Measurements from ENCODE around the gene SLC16A13. TPM values are rescaled to one million over a fixed set of nuclear protein-coding genes. Genes with fewer than 3 reads are reported as not detected.

SLC16A13 gene
- total and polyA plus RNA-seq, 2 donors (not counting 1 experiment from before 2014, with no cell fraction given): 1.3 to 1.4 TPM

GRCh38 chr17:7014261-7014994 is 21.4 kb upstream of the SLC16A13 start:
- Histone ChIP-seq H3K4me3 (replicated peaks in 1 of 4; ENCODE audit: control extremely low read depth in 1 of 4, insufficient read depth in 1 of 4, low read depth in 3 of 4, low read length in 4 of 4) (peak overlapping the region; percentile 81 to 99 (median 92)), H2AFZ (ENCODE audit: low read length) (no peak overlapping the region), H3K27me3 (ENCODE audit: control insufficient read depth, insufficient read depth, low read length) (no peaks in the 10 kb centered on the region), H3K79me2 (ENCODE audit: control insufficient read depth, insufficient read depth, low read length) (peaks cover 45% of the 10 kb centered on the region), H3K9ac (ENCODE audit: insufficient read depth, low read length) (peak overlapping the region; percentile 76), H3K4me1 (ENCODE audit: control insufficient read depth, extremely low read depth, insufficient read depth, low read length) (peaks cover 12% of the 10 kb centered on the region), H3K27ac (ENCODE audit: insufficient read depth, low read length) (peak overlapping the region; percentile 100), H3K4me2 (ENCODE audit: extremely low read depth, insufficient read depth, low read length) (peak overlapping the region; percentile 89), H4K20me1 (ENCODE audit: control insufficient read depth, extremely low read depth, insufficient read depth, low read length) (no peaks in the 10 kb centered on the region), H3K9me3 (ENCODE audit: control insufficient read depth, insufficient read depth, low read depth, low read length) (no peaks in the 10 kb centered on the region), H3K36me3 (ENCODE audit: control insufficient read depth, insufficient read depth, low read length) (peaks cover 5% of the 10 kb centered on the region)
- peak; percentile 95 to 96 for DNase-seq (ENCODE audit: low read depth in 2 of 2)
- TF ChIP-seq CTCF (conservative IDR thresholded peaks at IDR 0.05 in 1 of 2, IDR thresholded peaks at IDR 0.05 in 1 of 2; ENCODE audit: low read depth in 1 of 2, low read length in 2 of 2): peak; percentile 36 to 44
- no peak for TF ChIP-seq EZH2 (IDR thresholded peaks at IDR 0.05; ENCODE audit: low read length, missing control alignments)

GRCh38 chr17:7014995-7015958 is 20.5 kb upstream of the SLC16A13 start:
- Histone ChIP-seq H3K79me2 (ENCODE audit: control insufficient read depth, insufficient read depth, low read length) (peaks cover 36% of the 10 kb centered on the region), H3K4me1 (ENCODE audit: control insufficient read depth, extremely low read depth, insufficient read depth, low read length) (peaks cover 14% of the 10 kb centered on the region), H3K36me3 (ENCODE audit: control insufficient read depth, insufficient read depth, low read length) (peaks cover 2% of the 10 kb centered on the region), H3K4me2 (ENCODE audit: extremely low read depth, insufficient read depth, low read length) (peak overlapping the region; percentile 93), H3K9me3 (ENCODE audit: control insufficient read depth, insufficient read depth, low read depth, low read length) (no peaks in the 10 kb centered on the region), H3K4me3 (replicated peaks in 1 of 4; ENCODE audit: control extremely low read depth in 1 of 4, insufficient read depth in 1 of 4, low read depth in 3 of 4, low read length in 4 of 4) (peak overlapping the region; percentile 51 to 89 (median 76)), H4K20me1 (ENCODE audit: control insufficient read depth, extremely low read depth, insufficient read depth, low read length) (no peaks in the 10 kb centered on the region), H3K9ac (ENCODE audit: insufficient read depth, low read length) (peak overlapping the region; percentile 72), H3K27ac (ENCODE audit: insufficient read depth, low read length) (peak overlapping the region; percentile 87), H3K27me3 (ENCODE audit: control insufficient read depth, insufficient read depth, low read length) (no peaks in the 10 kb centered on the region), H2AFZ (ENCODE audit: low read length) (peak overlapping the region; percentile 31)
- no peak for TF ChIP-seq CTCF (conservative IDR thresholded peaks at IDR 0.05 in 1 of 2, IDR thresholded peaks at IDR 0.05 in 1 of 2; ENCODE audit: low read depth in 1 of 2, low read length in 2 of 2)
- no peak for TF ChIP-seq EZH2 (IDR thresholded peaks at IDR 0.05; ENCODE audit: low read length, missing control alignments)
- peak; percentile 42 to 69 for DNase-seq (ENCODE audit: low read depth in 2 of 2)

- Histone ChIP-seq H3K79me2 (ENCODE audit: control insufficient read depth, insufficient read depth, low read length) (peaks cover 25% of the 10 kb centered on the region), H3K9me3 (ENCODE audit: control insufficient read depth, insufficient read depth, low read depth, low read length) (no peaks in the 10 kb centered on the region), H2AFZ (ENCODE audit: low read length) (no peak overlapping the region), H4K20me1 (ENCODE audit: control insufficient read depth, extremely low read depth, insufficient read depth, low read length) (no peaks in the 10 kb centered on the region), H3K4me2 (ENCODE audit: extremely low read depth, insufficient read depth, low read length) (no peak overlapping the region), H3K27ac (ENCODE audit: insufficient read depth, low read length) (no peak overlapping the region), H3K4me3 (replicated peaks in 1 of 4; ENCODE audit: control extremely low read depth in 1 of 4, insufficient read depth in 1 of 4, low read depth in 3 of 4, low read length in 4 of 4) (no peak overlapping the region), H3K9ac (ENCODE audit: insufficient read depth, low read length) (no peak overlapping the region), H3K4me1 (ENCODE audit: control insufficient read depth, extremely low read depth, insufficient read depth, low read length) (peaks cover 12% of the 10 kb centered on the region), H3K27me3 (ENCODE audit: control insufficient read depth, insufficient read depth, low read length) (no peaks in the 10 kb centered on the region), H3K36me3 (ENCODE audit: control insufficient read depth, insufficient read depth, low read length) (peaks cover 2% of the 10 kb centered on the region)
- no peak for DNase-seq (ENCODE audit: low read depth in 2 of 2)
- TF ChIP-seq EZH2 (IDR thresholded peaks at IDR 0.05; ENCODE audit: low read length, missing control alignments): no peak
- TF ChIP-seq CTCF (conservative IDR thresholded peaks at IDR 0.05 in 1 of 2, IDR thresholded peaks at IDR 0.05 in 1 of 2; ENCODE audit: low read depth in 1 of 2, low read length in 2 of 2): no peak
These were observed 19.4 kb upstream of the SLC16A13 start for GRCh38 chr17:7016418-7016817.
